ENCODE results near the gene CACNA2D4. TPM values are rescaled to one million over a fixed set of nuclear protein-coding genes. Genes with fewer than 3 reads are reported as not detected.

The CACNA2D4 gene
- total and polyA plus RNA-seq, 2 donors (not counting 3 experiments of a cell fraction or from before 2014, with no cell fraction given): 0.58 to 0.73 TPM

DNA sequence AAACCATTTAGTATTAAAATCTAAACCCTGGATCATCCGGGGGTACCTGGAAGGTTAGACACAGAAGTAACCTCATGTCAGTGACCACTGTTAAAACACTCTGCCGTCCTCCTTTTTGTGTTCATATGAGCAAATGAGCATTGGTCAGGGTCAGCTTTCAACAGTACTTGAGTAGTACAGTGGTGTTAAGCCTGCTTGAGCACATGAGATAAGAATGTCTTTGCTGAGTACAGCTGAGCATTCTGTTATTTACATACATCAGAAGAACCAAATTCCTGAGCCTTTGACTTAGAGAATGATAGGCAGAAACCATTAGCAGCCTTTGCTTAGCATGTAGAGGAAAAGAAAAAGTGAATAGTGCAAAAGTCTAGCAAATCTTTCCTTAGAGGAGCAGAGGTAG lies 136.7 kb downstream of the CACNA2D4 start:
- no peak for DNase-seq (ENCODE audit: low read depth, low spot score)
- no peak for FAIRE-seq
- H3K9ac ChIP-seq (replicated peaks; ENCODE audit: extremely low read depth, insufficient read depth, low read length): no peak overlapping the region
- dilution Hi-C loops (cut with MboI; ENCODE audit: extremely low pct_ligation_motif_present, low sequenced_read_pairs): no loop called here
- TF ChIP-seq POLR2A (IDR thresholded peaks at IDR 0.05; ENCODE audit: low read depth, low read length) (no peak), MYC (IDR thresholded peaks at IDR 0.05; ENCODE audit: low read depth, low read length) (no peak), JUN (IDR thresholded peaks at IDR 0.05; ENCODE audit: borderline replicate concordance, insufficient read depth, insufficient read length, low read depth) (no peak), POLR2AphosphoS5 (IDR thresholded peaks at IDR 0.05; ENCODE audit: insufficient read depth, low read depth, low read length) (no peak), EZH2 (IDR thresholded peaks at IDR 0.05; ENCODE audit: borderline replicate concordance, low read depth, low read length, severe bottlenecking) (no peak), FOS (IDR thresholded peaks at IDR 0.05; ENCODE audit: borderline replicate concordance, insufficient read depth, low read length) (no peak), GATA2 (IDR thresholded peaks at IDR 0.05; ENCODE audit: insufficient read depth, insufficient read length, low read depth, low read length) (no peak)
- TF ChIP-seq, protein P1, sequence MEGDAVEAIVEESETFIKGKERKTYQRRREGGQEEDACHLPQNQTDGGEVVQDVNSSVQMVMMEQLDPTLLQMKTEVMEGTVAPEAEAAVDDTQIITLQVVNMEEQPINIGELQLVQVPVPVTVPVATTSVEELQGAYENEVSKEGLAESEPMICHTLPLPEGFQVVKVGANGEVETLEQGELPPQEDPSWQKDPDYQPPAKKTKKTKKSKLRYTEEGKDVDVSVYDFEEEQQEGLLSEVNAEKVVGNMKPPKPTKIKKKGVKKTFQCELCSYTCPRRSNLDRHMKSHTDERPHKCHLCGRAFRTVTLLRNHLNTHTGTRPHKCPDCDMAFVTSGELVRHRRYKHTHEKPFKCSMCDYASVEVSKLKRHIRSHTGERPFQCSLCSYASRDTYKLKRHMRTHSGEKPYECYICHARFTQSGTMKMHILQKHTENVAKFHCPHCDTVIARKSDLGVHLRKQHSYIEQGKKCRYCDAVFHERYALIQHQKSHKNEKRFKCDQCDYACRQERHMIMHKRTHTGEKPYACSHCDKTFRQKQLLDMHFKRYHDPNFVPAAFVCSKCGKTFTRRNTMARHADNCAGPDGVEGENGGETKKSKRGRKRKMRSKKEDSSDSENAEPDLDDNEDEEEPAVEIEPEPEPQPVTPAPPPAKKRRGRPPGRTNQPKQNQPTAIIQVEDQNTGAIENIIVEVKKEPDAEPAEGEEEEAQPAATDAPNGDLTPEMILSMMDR (IDR thresholded peaks at IDR 0.05; ENCODE audit: extremely low read depth in 1 of 2, insufficient read depth in 1 of 2, low read depth in 1 of 2, low read length in 2 of 2): no peak
- TF ChIP-seq, protein P2, sequence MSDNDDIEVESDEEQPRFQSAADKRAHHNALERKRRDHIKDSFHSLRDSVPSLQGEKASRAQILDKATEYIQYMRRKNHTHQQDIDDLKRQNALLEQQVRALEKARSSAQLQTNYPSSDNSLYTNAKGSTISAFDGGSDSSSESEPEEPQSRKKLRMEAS (IDR thresholded peaks at IDR 0.05; ENCODE audit: insufficient read depth, insufficient read length): no peak
- H4K20me1 ChIP-seq (replicated peaks; ENCODE audit: control insufficient read depth, extremely low read depth, insufficient read depth, low read length): no peaks in the 10 kb centered on the region
- no peak overlapping the region for H3K4me2 ChIP-seq (ENCODE audit: insufficient read depth, low read length)
- H3K9me1 ChIP-seq (replicated peaks; ENCODE audit: control insufficient read depth, extremely low read depth, insufficient read depth, low read length): no peaks in the 10 kb centered on the region
- H3K4me1 ChIP-seq (ENCODE audit: control insufficient read depth, extremely low read depth, insufficient read depth, low read length): peaks cover 9% of the 10 kb centered on the region
- no TSS peak for BruUV-seq (replicated peaks)
- H3K4me3 ChIP-seq (replicated peaks in 1 of 3; ENCODE audit: insufficient read depth in 1 of 3, low read depth in 1 of 3, low read length in 3 of 3): no peak overlapping the region
- H3K9me3 ChIP-seq (replicated peaks; ENCODE audit: control insufficient read depth, insufficient read depth, low read length): no peaks in the 10 kb centered on the region
- H3K27ac ChIP-seq (ENCODE audit: insufficient read depth, low read depth, low read length): no peak overlapping the region
- intact Hi-C loops (cut with micrococcal nuclease): no loop called here
- ChIA-PET CTCF (interaction anchor here (0.9 to 2.0 kb wide), 4 partner anchors 9 to 127 kb away, joined by 3 to 11 read pairs (median 3); partner anchors contain the start of gene ADIPOR2), POLR2A (no interaction called here)
- no peaks in the 10 kb centered on the region for H3K27me3 ChIP-seq (ENCODE audit: control insufficient read depth in 2 of 2, insufficient read depth in 2 of 2, low read length in 2 of 2)
- peaks cover 2% of the 10 kb centered on the region for H3K79me2 ChIP-seq (ENCODE audit: control insufficient read depth, insufficient read depth, low read length)
- peaks cover 6 to 7% of the 10 kb centered on the region in 2 experiments for H3K36me3 ChIP-seq (ENCODE audit: control insufficient read depth in 2 of 2, extremely low read depth in 1 of 2, insufficient read depth in 2 of 2, low read length in 2 of 2)
- H2AFZ ChIP-seq (ENCODE audit: low read depth, low read length): no peak overlapping the region

Data from endothelial cell of umbilical vein (primary cell).